Measurements from ENCODE around the gene PRKCSH.

Gene PRKCSH

DNA sequence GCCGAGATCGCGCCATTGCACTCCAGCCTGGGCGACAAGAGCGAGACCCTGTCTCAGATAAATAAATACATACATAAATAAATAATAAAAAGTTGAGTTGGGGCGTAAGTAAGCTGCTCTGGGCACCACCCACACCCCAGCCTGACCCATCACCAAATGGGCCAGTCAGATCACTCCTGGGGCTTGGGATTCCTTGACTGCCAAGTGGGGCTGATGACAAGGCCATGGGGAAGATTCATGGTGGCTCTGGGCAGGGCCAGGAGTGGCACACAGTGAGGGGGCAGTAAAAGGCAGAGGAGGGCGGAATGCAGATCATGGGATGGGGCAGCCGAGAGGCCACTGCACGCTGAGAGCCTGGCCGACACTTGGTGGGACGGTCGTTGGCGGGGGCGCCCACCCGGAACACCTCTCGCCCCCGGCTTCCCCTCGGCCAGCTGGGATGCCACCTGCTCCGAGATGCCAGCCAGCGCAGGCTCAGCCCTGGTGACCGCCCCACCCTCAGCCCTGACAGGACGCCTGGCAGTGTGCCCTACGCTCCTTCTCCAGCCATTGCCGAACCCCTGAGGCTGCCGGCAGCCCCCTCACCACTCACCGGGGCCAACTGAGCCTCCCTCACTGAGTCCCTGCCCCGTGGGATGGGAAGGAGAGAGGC lies 59.3 kb downstream of the PRKCSH start:
- Histone ChIP-seq H3K9ac (ENCODE audit: low read length) (no peak overlapping the region), H2AFZ (ENCODE audit: insufficient read depth, low read length, poor library complexity) (no peak overlapping the region), H3K4ac (ENCODE audit: low read depth, low read length) (no peak overlapping the region), H3K79me2 (ENCODE audit: control insufficient read depth, insufficient read depth, low read length, poor library complexity) (no peaks in the 10 kb centered on the region), H3K27me3 (ENCODE audit: insufficient read depth, low read length) (no peaks in the 10 kb centered on the region), H3K9me3 (ENCODE audit: insufficient read depth, low read depth, low read length) (peaks cover 6% of the 10 kb centered on the region), H3K23ac (ENCODE audit: low read length) (no peak overlapping the region), H3K14ac (ENCODE audit: low read length) (no peak overlapping the region), H3K36me3 (ENCODE audit: control insufficient read depth in 1 of 2, insufficient read depth in 2 of 2, low read length in 2 of 2) (peaks cover 14 to 17% of the 10 kb centered on the region in 2 experiments), H4K12ac (ENCODE audit: low read depth, low read length) (no peak overlapping the region), H3K4me2 (ENCODE audit: low read length) (no peak overlapping the region), H2BK120ac (ENCODE audit: insufficient read depth, low read length, poor library complexity) (no peak overlapping the region), H3K18ac (ENCODE audit: low read length) (no peak overlapping the region), H2BK12ac (ENCODE audit: low read length) (no peak overlapping the region), H4K91ac (ENCODE audit: low read depth, low read length) (no peak overlapping the region), H2BK5ac (ENCODE audit: low read depth, low read length, poor library complexity) (no peak overlapping the region), H3K4me1 (ENCODE audit: control insufficient read depth in 1 of 2, insufficient read depth in 2 of 2, low read length in 2 of 2) (peaks cover 0 to 5% of the 10 kb centered on the region in 2 experiments), H2AK5ac (ENCODE audit: low read length) (no peak overlapping the region), H4K8ac (ENCODE audit: low read depth, low read length) (no peak overlapping the region), H3K79me1 (ENCODE audit: low read length) (no peaks in the 10 kb centered on the region), H3K4me3 (ENCODE audit: low read depth, low read length) (no peak overlapping the region), H3K27ac (ENCODE audit: low read depth, low read length) (no peak overlapping the region)
- no CpG with 5 or more reads among the region's 27 CpGs for WGBS (ENCODE audit: extremely low coverage, insufficient coverage, insufficient read length)
- DNase-seq = no peak

DNA sequence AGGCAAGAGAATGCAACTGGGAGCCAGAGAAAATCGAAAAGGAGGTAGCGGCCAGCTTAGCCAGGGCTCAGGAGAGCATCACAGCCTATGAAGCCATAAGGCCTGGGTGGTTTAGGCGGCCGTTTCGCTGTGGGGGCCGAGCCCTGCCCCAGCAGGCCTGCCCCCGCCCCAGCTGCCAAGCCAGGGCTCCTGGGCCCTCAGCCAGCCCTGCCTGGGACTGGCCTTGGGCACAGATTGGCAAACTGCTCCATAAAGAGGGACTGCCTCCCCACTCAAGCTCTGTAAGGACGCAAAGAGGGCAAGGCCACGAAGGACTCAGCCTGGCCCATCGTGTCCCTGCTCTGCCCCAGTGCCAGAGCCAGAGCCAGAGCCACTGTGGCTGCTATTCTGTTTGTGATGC lies 60.0 kb downstream of the PRKCSH start:
- DNase-seq = no peak
- no peak overlapping the region for H2BK12ac ChIP-seq (ENCODE audit: low read length)
- H4K91ac ChIP-seq (ENCODE audit: low read depth, low read length) = no peak overlapping the region
- peaks cover 5 to 10% of the 10 kb centered on the region in 2 experiments for H3K4me1 ChIP-seq (ENCODE audit: control insufficient read depth in 1 of 2, insufficient read depth in 2 of 2, low read length in 2 of 2)
- no peaks in the 10 kb centered on the region for H3K79me2 ChIP-seq (ENCODE audit: control insufficient read depth, insufficient read depth, low read length, poor library complexity)
- peaks cover 13 to 14% of the 10 kb centered on the region in 2 experiments for H3K36me3 ChIP-seq (ENCODE audit: control insufficient read depth in 1 of 2, insufficient read depth in 2 of 2, low read length in 2 of 2)
- no peaks in the 10 kb centered on the region for H3K27me3 ChIP-seq (ENCODE audit: insufficient read depth, low read length)
- no peak overlapping the region for H3K9ac ChIP-seq (ENCODE audit: low read length)
- H3K18ac ChIP-seq (ENCODE audit: low read length) = no peak overlapping the region
- H3K14ac ChIP-seq (ENCODE audit: low read length) = no peak overlapping the region
- H3K79me1 ChIP-seq (ENCODE audit: low read length) = no peaks in the 10 kb centered on the region
- H2BK5ac ChIP-seq (ENCODE audit: low read depth, low read length, poor library complexity) = no peak overlapping the region
- H3K27ac ChIP-seq (ENCODE audit: low read depth, low read length) = no peak overlapping the region
- no CpG with 5 or more reads among the region's 10 CpGs for WGBS (ENCODE audit: extremely low coverage, insufficient coverage, insufficient read length)
- H2BK120ac ChIP-seq (ENCODE audit: insufficient read depth, low read length, poor library complexity) = no peak overlapping the region
- no peak overlapping the region for H3K23ac ChIP-seq (ENCODE audit: low read length)
- H3K4me3 ChIP-seq (ENCODE audit: low read depth, low read length) = no peak overlapping the region
- H3K4ac ChIP-seq (ENCODE audit: low read depth, low read length) = no peak overlapping the region
- H4K8ac ChIP-seq (ENCODE audit: low read depth, low read length) = no peak overlapping the region
- peaks cover 6% of the 10 kb centered on the region for H3K9me3 ChIP-seq (ENCODE audit: insufficient read depth, low read depth, low read length)
- no peak overlapping the region for H3K4me2 ChIP-seq (ENCODE audit: low read length)
- H2AK5ac ChIP-seq (ENCODE audit: low read length) = no peak overlapping the region
- no peak overlapping the region for H4K12ac ChIP-seq (ENCODE audit: low read depth, low read length)
- no peak overlapping the region for H2AFZ ChIP-seq (ENCODE audit: insufficient read depth, low read length, poor library complexity)

DNA sequence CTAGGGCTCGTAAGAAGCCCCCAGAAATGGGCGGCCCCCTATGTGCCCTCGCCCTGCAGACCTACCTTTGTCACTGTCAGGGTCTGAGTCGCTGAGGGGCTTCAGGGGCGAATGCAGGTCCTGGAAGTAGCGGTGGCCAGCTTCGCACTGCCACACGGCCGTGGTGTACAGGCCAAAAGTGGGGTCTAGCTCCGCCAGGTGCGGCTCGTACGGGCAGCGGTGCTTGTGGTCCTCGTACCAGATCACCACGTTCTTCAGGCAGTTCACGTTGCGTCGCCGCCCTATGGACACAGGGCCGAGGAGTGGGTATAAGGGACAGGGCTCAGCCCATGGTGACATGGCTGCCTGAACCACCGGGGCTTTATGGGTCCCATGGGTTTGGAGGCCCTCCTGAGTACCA lies 60.5 kb downstream of the PRKCSH start:
- Histone ChIP-seq H2BK5ac (ENCODE audit: low read depth, low read length, poor library complexity) (no peak overlapping the region), H4K8ac (ENCODE audit: low read depth, low read length) (no peak overlapping the region), H3K9me3 (ENCODE audit: insufficient read depth, low read depth, low read length) (peaks cover 6% of the 10 kb centered on the region), H3K79me1 (ENCODE audit: low read length) (no peaks in the 10 kb centered on the region), H3K27ac (ENCODE audit: low read depth, low read length) (no peak overlapping the region), H3K4me3 (ENCODE audit: low read depth, low read length) (no peak overlapping the region), H4K12ac (ENCODE audit: low read depth, low read length) (no peak overlapping the region), H2BK12ac (ENCODE audit: low read length) (no peak overlapping the region), H3K4ac (ENCODE audit: low read depth, low read length) (no peak overlapping the region), H3K9ac (ENCODE audit: low read length) (no peak overlapping the region), H3K36me3 (ENCODE audit: control insufficient read depth in 1 of 2, insufficient read depth in 2 of 2, low read length in 2 of 2) (peaks cover 13 to 14% of the 10 kb centered on the region in 2 experiments), H2AK5ac (ENCODE audit: low read length) (no peak overlapping the region), H3K4me1 (ENCODE audit: control insufficient read depth in 1 of 2, insufficient read depth in 2 of 2, low read length in 2 of 2) (peaks cover 5 to 12% of the 10 kb centered on the region in 2 experiments), H3K23ac (ENCODE audit: low read length) (no peak overlapping the region), H3K18ac (ENCODE audit: low read length) (no peak overlapping the region), H3K14ac (ENCODE audit: low read length) (no peak overlapping the region), H4K91ac (ENCODE audit: low read depth, low read length) (no peak overlapping the region), H2BK120ac (ENCODE audit: insufficient read depth, low read length, poor library complexity) (no peak overlapping the region), H2AFZ (ENCODE audit: insufficient read depth, low read length, poor library complexity) (no peak overlapping the region), H3K27me3 (ENCODE audit: insufficient read depth, low read length) (no peaks in the 10 kb centered on the region), H3K79me2 (ENCODE audit: control insufficient read depth, insufficient read depth, low read length, poor library complexity) (no peaks in the 10 kb centered on the region), H3K4me2 (ENCODE audit: low read length) (no peak overlapping the region)
- WGBS (ENCODE audit: extremely low coverage, insufficient coverage, insufficient read length) = no CpG with 5 or more reads among the region's 22 CpGs
- no peak for DNase-seq

DNA sequence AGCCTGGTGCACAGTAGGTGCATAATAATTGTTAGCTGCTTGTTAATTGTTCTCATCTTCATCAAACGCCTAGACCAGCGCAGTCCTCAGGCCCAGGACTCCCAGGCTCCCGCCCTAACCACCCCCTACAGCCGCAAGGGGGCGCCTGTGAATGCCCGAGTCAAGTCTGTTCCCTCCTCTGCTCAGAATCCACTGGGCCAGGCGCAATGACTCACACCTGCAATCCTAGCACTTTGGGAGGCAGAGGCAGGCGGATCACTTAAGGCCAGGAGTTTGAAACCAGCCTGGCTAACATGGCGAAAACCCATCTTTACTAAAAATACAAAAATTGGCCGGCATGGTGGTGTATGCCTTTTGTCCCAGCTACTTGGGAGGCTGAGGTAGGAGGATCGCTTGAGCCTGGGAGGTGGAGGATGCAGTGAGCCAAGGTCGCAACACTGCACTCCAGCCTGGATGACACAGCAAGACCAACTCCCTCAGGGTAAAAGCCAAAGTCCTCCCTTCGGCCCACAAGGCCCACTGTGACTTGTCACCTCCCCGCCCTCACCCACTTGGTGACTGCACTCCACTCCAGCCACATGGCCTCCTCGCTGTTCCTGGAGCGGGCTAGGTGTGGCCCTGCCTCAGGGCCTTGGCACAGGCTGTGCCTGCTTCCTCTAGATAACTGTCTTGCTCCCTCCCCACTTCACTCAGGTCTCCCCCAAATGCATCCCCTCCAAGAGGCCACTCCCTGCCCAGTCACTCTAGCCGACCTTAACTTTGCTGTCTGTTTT lies 61.1 kb downstream of the PRKCSH start:
- no peak overlapping the region for H2BK120ac ChIP-seq (ENCODE audit: insufficient read depth, low read length, poor library complexity)
- whole genome bisulfite sequencing (ENCODE audit: extremely low coverage, insufficient coverage, insufficient read length) = no CpG with 5 or more reads among the region's 17 CpGs
- H2AFZ ChIP-seq (ENCODE audit: insufficient read depth, low read length, poor library complexity) = no peak overlapping the region
- H3K4me1 ChIP-seq (ENCODE audit: control insufficient read depth in 1 of 2, insufficient read depth in 2 of 2, low read length in 2 of 2) = peaks cover 5 to 12% of the 10 kb centered on the region in 2 experiments
- H3K14ac ChIP-seq (ENCODE audit: low read length) = no peak overlapping the region
- no peaks in the 10 kb centered on the region for H3K79me1 ChIP-seq (ENCODE audit: low read length)
- no peak overlapping the region for H4K12ac ChIP-seq (ENCODE audit: low read depth, low read length)
- no peak overlapping the region for H4K91ac ChIP-seq (ENCODE audit: low read depth, low read length)
- no peak overlapping the region for H2AK5ac ChIP-seq (ENCODE audit: low read length)
- no peak overlapping the region for H3K27ac ChIP-seq (ENCODE audit: low read depth, low read length)
- no peak overlapping the region for H3K4me3 ChIP-seq (ENCODE audit: low read depth, low read length)
- H3K9me3 ChIP-seq (ENCODE audit: insufficient read depth, low read depth, low read length) = peaks cover 6% of the 10 kb centered on the region
- no peak overlapping the region for H3K9ac ChIP-seq (ENCODE audit: low read length)
- peak; percentile 85 to 95 for DNase-seq
- no peak overlapping the region for H4K8ac ChIP-seq (ENCODE audit: low read depth, low read length)
- H2BK12ac ChIP-seq (ENCODE audit: low read length) = no peak overlapping the region
- no peaks in the 10 kb centered on the region for H3K79me2 ChIP-seq (ENCODE audit: control insufficient read depth, insufficient read depth, low read length, poor library complexity)
- H3K23ac ChIP-seq (ENCODE audit: low read length) = no peak overlapping the region
- H3K36me3 ChIP-seq (ENCODE audit: control insufficient read depth in 1 of 2, insufficient read depth in 2 of 2, low read length in 2 of 2) = peaks cover 13 to 14% of the 10 kb centered on the region in 2 experiments
- H2BK5ac ChIP-seq (ENCODE audit: low read depth, low read length, poor library complexity) = no peak overlapping the region
- no peak overlapping the region for H3K4me2 ChIP-seq (ENCODE audit: low read length)
- H3K18ac ChIP-seq (ENCODE audit: low read length) = no peak overlapping the region
- no peak overlapping the region for H3K4ac ChIP-seq (ENCODE audit: low read depth, low read length)
- H3K27me3 ChIP-seq (ENCODE audit: insufficient read depth, low read length) = no peaks in the 10 kb centered on the region

Data from trophoblast cell (in vitro differentiated cells and primary cell).